Effector CD4-positive, alpha-beta T cell (primary cell): ENCODE data around the gene MOCS2.
"Not testable (repeated sequence)": the region's sequence is repeated elsewhere in the genome, so short reads cannot be mapped to it uniquely, and the experiment has no call there.

Source experiments
- DNase-seq: peaks from one replicate; pipeline ENCODE4 v3.0.0-alpha.2; 2020
- total RNA-seq: gene quantifications from one replicate; lab custom pipeline; 2026; lab: John Stamatoyannopoulos, UW

Gene MOCS2
- 16.9 reads per million, percentile 43 among the genes with 10 or more reads in this experiment for total RNA-seq

GRCh38 chr5:53109443-53110127, at the start of gene MOCS2:
Gene MOCS2 (minus strand): TSS chr5:53109757. CDS start chr5:53107174, 2,583 bp downstream.
- DNase-seq: peak; percentile 87

- DNase-seq: no peak
These were observed 42.3 kb upstream of the MOCS2 start for GRCh38 chr5:53151713-53152458.

- DNase-seq: no peak
These were observed 23.5 kb upstream of the MOCS2 start for GRCh38 chr5:53133020-53133419.

- DNase-seq: no peak
These were observed 20.7 kb upstream of the MOCS2 start for GRCh38 chr5:53130266-53130665.

- DNase-seq: no peak
These were observed 18.9 kb upstream of the MOCS2 start for GRCh38 chr5:53128481-53128880.

- DNase-seq: no peak
These were observed 17.6 kb upstream of the MOCS2 start for GRCh38 chr5:53127107-53127506.

GRCh38 chr5:53126521-53126920, 17.0 kb upstream of the MOCS2 start:
- DNase-seq: no peak

- DNase-seq: no peak
These were observed 14.1 kb upstream of the MOCS2 start for GRCh38 chr5:53123702-53124101.

- no peak for DNase-seq
These were observed 10.6 kb upstream of the MOCS2 start for GRCh38 chr5:53120165-53120564.

GRCh38 chr5:53118879-53119278, 9.3 kb upstream of the MOCS2 start:
- no peak for DNase-seq

- no peak for DNase-seq
These were observed 7.0 kb upstream of the MOCS2 start for GRCh38 chr5:53116597-53116996.

GRCh38 chr5:53114988-53115387, 5.4 kb upstream of the MOCS2 start:
- DNase-seq: no peak

- DNase-seq: no peak
These were observed 4.4 kb upstream of the MOCS2 start for GRCh38 chr5:53113947-53114346.

- no peak for DNase-seq
These were observed 3.4 kb upstream of the MOCS2 start for GRCh38 chr5:53112909-53113308.

- DNase-seq: not testable (repeated sequence)
These were observed 2.8 kb upstream of the MOCS2 start for GRCh38 chr5:53112307-53112706.

- no peak for DNase-seq
These were observed 1.6 kb upstream of the MOCS2 start for GRCh38 chr5:53111139-53111538.

- DNase-seq: no peak
These were observed 599 bp upstream of the MOCS2 start for GRCh38 chr5:53110156-53110555.

GRCh38 chr5:53109056-53109442, 508 bp downstream of the MOCS2 start:
- DNase-seq: no peak

GRCh38 chr5:53105611-53106300, 3.8 kb downstream of the MOCS2 start:
- DNase-seq: no peak

- no peak for DNase-seq
These were observed 9.0 kb downstream of the MOCS2 start for GRCh38 chr5:53100606-53101005.

GRCh38 chr5:53099546-53099945, 10.0 kb downstream of the MOCS2 start:
- no peak for DNase-seq

- DNase-seq: peak; percentile 49
These were observed 13.5 kb downstream of the MOCS2 start for GRCh38 chr5:53095931-53096525.

GRCh38 chr5:53095217-53095616, 14.3 kb downstream of the MOCS2 start:
- no peak for DNase-seq
